Ovary (tissue), 9 donors: ENCODE results near the gene LSM2. TPM values are rescaled to one million over a fixed set of nuclear protein-coding genes. Genes with fewer than 3 reads are reported as not detected.

Experiments used
- DNase-seq, 5 donors: peaks; one replicate each; pipeline ENCODE4 v3.0.0-alpha.2; 2019 to 2020
- H3K27ac ChIP-seq, 2 donors: fragments of 200-600 bp; one replicate each; pipeline versions ENCODE4 v1.5.1 to v1.8.0; 2019 to 2022
- H3K27me3 ChIP-seq: fragments of 200-600 bp; one replicate; pipeline ENCODE4 v1.8.0; 2022
- H3K36me3 ChIP-seq: fragments of 200-600 bp; sonication (generic); one replicate; pipeline ENCODE4 v1.5.1; 2019
- H3K4me1 ChIP-seq: one replicate; pipeline ENCODE4 v1.8.1; 2013; ENCODE audit warnings: mild to moderate bottlenecking, moderate library complexity; ENCODE audit not compliant: insufficient read depth
- H3K4me3 ChIP-seq: fragments of 200-600 bp; sonication (generic); one replicate; pipeline ENCODE4 v1.5.1; 2017
- H3K9me3 ChIP-seq, 2 donors: fragments of 200-600 bp in 1 of 2; sonication (generic) in 1 of 2; one replicate each; pipeline versions ENCODE4 v1.5.1 to v1.8.1; 2013 to 2019; ENCODE audit warnings: mild to moderate bottlenecking in 1 of 2, moderate library complexity in 1 of 2
- CTCF ChIP-seq, 3 donors: fragments of 450-650 bp in 2 of 3; fragments of 200-600 bp in 1 of 3; IDR thresholded peaks; one replicate each; pipeline versions ENCODE4 v1.5.1 to v1.8.0; 2016 to 2022; ENCODE audit warnings: antibody characterized with exemption in 3 of 3, mild to moderate bottlenecking in 1 of 3
- EP300 ChIP-seq: sonication (generic); formaldehyde crosslinking; IDR thresholded peaks from one replicate; pipeline ENCODE4 v1.6.1; 2017; ENCODE audit warnings: antibody characterized with exemption
- POLR2A ChIP-seq: fragments of 450-650 bp; IDR thresholded peaks from one replicate; pipeline ENCODE4 v1.6.1; 2017; ENCODE audit warnings: antibody characterized with exemption, mild to moderate bottlenecking, moderate library complexity
- WGBS, 3 donors: extraction: QIAGEN DNeasy Blood & Tissue Kit in 1 of 3; methylation state at CpG; one replicate each; pipeline versions ENCODE4 v1.1.5 to v1.1.7; 2013 to 2017; 5-methylcytosine and 5-hydroxymethylcytosine counted together
- intact Hi-C, 4 donors: fragments of 100-400 bp; cut with DNase I; formaldehyde crosslinking; loops; one replicate each; pipeline versions ENCODE4 v1.11.0 to v1.15.1; 2022 to 2023
- polyA plus RNA-seq, 2 donors: library from polyadenylated mRNA; stranded (reverse); fragments of 200-250 nt in 1 of 2; fragments of 350-450 nt in 1 of 2; fragmentation: Illumina TruSeq in 1 of 2; extraction: RNeasy Lipid Tissue Mini Kit (QIAGEN cat#74804) in 1 of 2; gene quantifications; one replicate each; pipeline ENCODE4 v1.2.3, GENCODE V29; 2013 to 2014
- total RNA-seq, 7 donors: library from RNA; depleted of rRNA in 2 of 7; stranded (reverse); fragments of >200 nt in 2 of 7; fragmentation: NEBNext Ultra II Directional in 3 of 7; extraction: Animal tissue kit (Norgen Biotek cat#: 25700) in 3 of 7; gene quantifications; one replicate each; pipeline versions ENCODE4 v1.1.0 to v1.2.4, GENCODE V29; 2016 to 2023
- donor health status: DM: no; HTN: no; CAD: no; lungs with moderate emphysema.
- donor health status: DM: no; HTN: no; CAD: no.
- donor health status: Bipolar disorder and iron deficiency.
- donor health status: DM: yes; HTN: yes; CAD: no.
- donor health status: DM: no; HTN: no; CAD: no.
- donor health status: DM: yes; HTN: yes; CAD: no.

LSM2 gene
- total and polyA plus RNA-seq, 9 donors, result 35.9 to 90.7 (median 47.6) TPM

- TF ChIP-seq CTCF (IDR thresholded peaks at IDR 0.05) (no peak), POLR2A (no peak), EP300 (no peak)
- WGBS, 3 donors, result 81 to 86% (median 84%) methylated on average over 3 to 4 of the region's 4 CpGs
- no peaks in the 10 kb centered on the region for H3K36me3 ChIP-seq
- H3K9me3 ChIP-seq, result no peaks in the 10 kb centered on the region
- intact Hi-C loops, result no loop called here
- H3K4me1 ChIP-seq, result peaks cover 11% of the 10 kb centered on the region
- DNase-seq, result no peak
- H3K4me3 ChIP-seq, result no peak overlapping the region
- H3K27ac ChIP-seq, result no peak overlapping the region
- H3K27me3 ChIP-seq, result no peaks in the 10 kb centered on the region
Measured at GRCh38 chr6:31775184-31775583, 31.6 kb downstream of the LSM2 start.

- Histone ChIP-seq H3K4me1 (peaks cover 5% of the 10 kb centered on the region), H3K27me3 (no peaks in the 10 kb centered on the region), H3K27ac (no peak overlapping the region), H3K4me3 (no peak overlapping the region), H3K9me3 (no peaks in the 10 kb centered on the region), H3K36me3 (no peaks in the 10 kb centered on the region)
- no peak for TF ChIP-seq POLR2A
- TF ChIP-seq EP300, result no peak
- TF ChIP-seq CTCF (IDR thresholded peaks at IDR 0.05), result no peak
- intact Hi-C loops, result loop anchor here in 1 of 4 donors (2.0 kb wide), 1 partner anchor 49 kb away; the partner anchor contains the start of gene MPIG6B
- no peak for DNase-seq
- 48 to 68% (median 63%) methylated on average over 4 of the region's 4 CpGs for WGBS, 3 donors
Measured at GRCh38 chr6:31771992-31772358, 34.8 kb downstream of the LSM2 start.

GRCh38 chr6:31770860-31771259, 35.9 kb downstream of the LSM2 start:
- H3K36me3 ChIP-seq, result no peaks in the 10 kb centered on the region
- TF ChIP-seq CTCF (IDR thresholded peaks at IDR 0.05) (no peak), EP300 (no peak), POLR2A (no peak)
- peaks cover 3% of the 10 kb centered on the region for H3K4me1 ChIP-seq
- H3K4me3 ChIP-seq, result no peak overlapping the region
- no peak overlapping the region for H3K27ac ChIP-seq
- H3K9me3 ChIP-seq, result no peaks in the 10 kb centered on the region
- 80 to 86% (median 82%) methylated on average over 2 of the region's 2 CpGs for WGBS, 3 donors
- no peaks in the 10 kb centered on the region for H3K27me3 ChIP-seq
- DNase-seq, result no peak
- intact Hi-C loops, result loop anchor here in 1 of 4 donors (2.0 kb wide), 1 partner anchor 48 kb away; the partner anchor contains the start of gene MPIG6B

GRCh38 chr6:31769684-31770371, 36.9 kb downstream of the LSM2 start:
- Histone ChIP-seq H3K9me3 (no peaks in the 10 kb centered on the region), H3K27ac (no peak overlapping the region), H3K36me3 (no peaks in the 10 kb centered on the region), H3K4me3 (no peak overlapping the region), H3K4me1 (peaks cover 3% of the 10 kb centered on the region), H3K27me3 (no peaks in the 10 kb centered on the region)
- WGBS, 3 donors, result 58 to 67% (median 59%) methylated on average over 12 of the region's 12 CpGs
- DNase-seq, result no peak
- TF ChIP-seq POLR2A (no peak), CTCF (IDR thresholded peaks at IDR 0.05) (no peak), EP300 (no peak)
- intact Hi-C loops, result loop anchor here in 1 of 4 donors (2.0 kb wide), 1 partner anchor 47 kb away; the partner anchor contains the start of gene MPIG6B
